ENCODE results near the gene STAP1.

Gene STAP1

GRCh38 chr4:67556436-67556835, 2.1 kb upstream of the STAP1 start:
- no peak for TF ChIP-seq CTCF (IDR thresholded peaks at IDR 0.05; ENCODE audit: borderline replicate concordance, insufficient read depth, low read depth, low read length)
- no peak overlapping the region for H3K4me3 ChIP-seq (ENCODE audit: low read depth, low read length)

- no peak for TF ChIP-seq CTCF (IDR thresholded peaks at IDR 0.05; ENCODE audit: borderline replicate concordance, insufficient read depth, low read depth, low read length)
- H3K4me3 ChIP-seq (ENCODE audit: low read depth, low read length) = no peak overlapping the region
These were observed 6.8 kb downstream of the STAP1 start for GRCh38 chr4:67565284-67565683.

GRCh38 chr4:67566335-67566734, 7.8 kb downstream of the STAP1 start:
- no peak for TF ChIP-seq CTCF (IDR thresholded peaks at IDR 0.05; ENCODE audit: borderline replicate concordance, insufficient read depth, low read depth, low read length)

DNA sequence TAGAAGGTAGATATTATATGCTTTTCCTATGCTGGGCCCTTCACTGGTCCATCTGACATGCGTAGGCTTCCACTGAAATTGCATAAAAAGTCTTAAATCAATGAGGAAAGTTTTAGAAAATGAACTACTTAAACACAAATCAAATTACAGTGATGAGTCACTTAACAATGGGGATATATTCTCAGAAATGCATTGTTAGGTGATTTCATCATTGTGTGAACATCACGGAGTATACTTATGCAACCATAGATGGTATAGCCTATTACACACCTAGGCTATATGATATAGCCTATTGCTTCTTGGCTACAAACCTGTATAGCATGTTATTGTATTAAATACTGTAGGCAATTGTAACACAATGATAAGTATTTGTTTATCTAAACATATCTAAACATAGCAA, 10.3 kb downstream of the STAP1 start:
- H3K4me3 ChIP-seq (ENCODE audit: low read depth, low read length) = no peak overlapping the region
- no peak for TF ChIP-seq CTCF (IDR thresholded peaks at IDR 0.05; ENCODE audit: borderline replicate concordance, insufficient read depth, low read depth, low read length)

More at GRCh38 chr4:67566335-67566734, 7.8 kb downstream of the STAP1 start:
- no peak overlapping the region for H3K4me3 ChIP-seq (ENCODE audit: low read depth, low read length)

- no peak for TF ChIP-seq CTCF (IDR thresholded peaks at IDR 0.05; ENCODE audit: borderline replicate concordance, insufficient read depth, low read depth, low read length)
- H3K4me3 ChIP-seq (ENCODE audit: low read depth, low read length) = no peak overlapping the region
These were observed 12.0 kb downstream of the STAP1 start for GRCh38 chr4:67570537-67570936.

DNA sequence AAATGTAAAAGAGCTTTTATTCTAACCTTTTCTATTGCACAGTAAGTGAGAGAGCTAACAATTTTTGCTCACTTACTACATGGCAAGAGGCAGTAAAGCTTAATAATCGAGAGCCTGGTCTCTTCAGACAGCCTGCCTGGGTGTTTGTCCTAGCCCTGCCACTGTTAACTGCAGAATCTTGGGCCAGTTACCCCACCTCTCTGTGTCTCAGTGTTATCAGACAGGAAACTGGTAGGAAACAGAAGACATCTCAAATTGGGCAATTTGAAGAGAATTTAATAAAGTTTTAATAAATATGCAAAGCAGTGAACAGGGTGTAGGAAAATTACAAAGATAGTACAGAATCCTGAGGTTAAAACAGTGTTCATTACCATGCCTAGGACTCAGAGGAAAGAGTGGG, 13.4 kb downstream of the STAP1 start:
- H3K4me3 ChIP-seq (ENCODE audit: low read depth, low read length) = no peak overlapping the region
- TF ChIP-seq CTCF (IDR thresholded peaks at IDR 0.05; ENCODE audit: borderline replicate concordance, insufficient read depth, low read depth, low read length) = no peak

GRCh38 chr4:67573193-67573592, 14.7 kb downstream of the STAP1 start:
- no peak overlapping the region for H3K4me3 ChIP-seq (ENCODE audit: low read depth, low read length)
- TF ChIP-seq CTCF (IDR thresholded peaks at IDR 0.05; ENCODE audit: borderline replicate concordance, insufficient read depth, low read depth, low read length) = no peak
